ENCODE results near the gene MRPL48. TPM values are rescaled to one million over a fixed set of nuclear protein-coding genes. Genes with fewer than 3 reads are reported as not detected.
A peak's percentile ranks its signal among the peaks of the same experiment; 100 is the strongest.

The MRPL48 gene
- total and polyA plus RNA-seq, 4 donors: 37.5 to 58.5 (median 40.4) TPM

- H3K4me1 ChIP-seq (ENCODE audit: control insufficient read depth, insufficient read depth, low read length): peaks cover 11% of the 10 kb centered on the region
- H3K4me3 ChIP-seq (ENCODE audit: low read depth, low read length): no peak overlapping the region
- peaks cover under 1% of the 10 kb centered on the region for H3K36me3 ChIP-seq (ENCODE audit: control insufficient read depth, insufficient read depth, low read length)
- no peaks in the 10 kb centered on the region for H3K9me3 ChIP-seq (ENCODE audit: control insufficient read depth, insufficient read depth, low read length)
- DNase-seq (ENCODE audit: low read depth in 4 of 6, low spot score in 6 of 6): peak; percentile 10 to 75 (median 42)
- peak overlapping the region; percentile 75 for H3K27ac ChIP-seq (ENCODE audit: low read depth, low read length)
- H3K27me3 ChIP-seq (ENCODE audit: control insufficient read depth, insufficient read depth, low read length): no peaks in the 10 kb centered on the region
- 38% methylated on average over 1 of the region's 1 CpG for WGBS (ENCODE audit: insufficient coverage)
Measured at GRCh38 chr11:73856031-73856567, 68.4 kb downstream of the MRPL48 start.

- no peak overlapping the region for H3K4me3 ChIP-seq (ENCODE audit: low read depth, low read length)
- H3K4me1 ChIP-seq (ENCODE audit: control insufficient read depth, insufficient read depth, low read length): peaks cover 11% of the 10 kb centered on the region
- H3K36me3 ChIP-seq (ENCODE audit: control insufficient read depth, insufficient read depth, low read length): peaks cover 12% of the 10 kb centered on the region
- no peaks in the 10 kb centered on the region for H3K9me3 ChIP-seq (ENCODE audit: control insufficient read depth, insufficient read depth, low read length)
- no peaks in the 10 kb centered on the region for H3K27me3 ChIP-seq (ENCODE audit: control insufficient read depth, insufficient read depth, low read length)
- no peak overlapping the region for H3K27ac ChIP-seq (ENCODE audit: low read depth, low read length)
- WGBS (ENCODE audit: insufficient coverage): 93% methylated on average over 2 of the region's 2 CpGs
- no peak for DNase-seq (ENCODE audit: low read depth in 4 of 6, low spot score in 6 of 6)
Measured at GRCh38 chr11:73859671-73860070, 72.0 kb downstream of the MRPL48 start.

GRCh38 chr11:73860202-73860601, 72.5 kb downstream of the MRPL48 start:
- H3K27me3 ChIP-seq (ENCODE audit: control insufficient read depth, insufficient read depth, low read length): no peaks in the 10 kb centered on the region
- WGBS (ENCODE audit: insufficient coverage): 80% methylated on average over 2 of the region's 2 CpGs
- no peaks in the 10 kb centered on the region for H3K9me3 ChIP-seq (ENCODE audit: control insufficient read depth, insufficient read depth, low read length)
- DNase-seq (ENCODE audit: low read depth in 4 of 6, low spot score in 6 of 6): no peak
- H3K36me3 ChIP-seq (ENCODE audit: control insufficient read depth, insufficient read depth, low read length): peaks cover 15% of the 10 kb centered on the region
- H3K4me3 ChIP-seq (ENCODE audit: low read depth, low read length): no peak overlapping the region
- H3K4me1 ChIP-seq (ENCODE audit: control insufficient read depth, insufficient read depth, low read length): peaks cover 11% of the 10 kb centered on the region
- H3K27ac ChIP-seq (ENCODE audit: low read depth, low read length): no peak overlapping the region

- H3K27me3 ChIP-seq (ENCODE audit: control insufficient read depth, insufficient read depth, low read length): no peaks in the 10 kb centered on the region
- H3K27ac ChIP-seq (ENCODE audit: low read depth, low read length): no peak overlapping the region
- no peaks in the 10 kb centered on the region for H3K9me3 ChIP-seq (ENCODE audit: control insufficient read depth, insufficient read depth, low read length)
- H3K4me1 ChIP-seq (ENCODE audit: control insufficient read depth, insufficient read depth, low read length): no peaks in the 10 kb centered on the region
- DNase-seq (ENCODE audit: low read depth in 4 of 6, low spot score in 6 of 6): no peak
- 86% methylated on average over 2 of the region's 4 CpGs for whole genome bisulfite sequencing (ENCODE audit: insufficient coverage)
- H3K4me3 ChIP-seq (ENCODE audit: low read depth, low read length): no peak overlapping the region
- H3K36me3 ChIP-seq (ENCODE audit: control insufficient read depth, insufficient read depth, low read length): peaks cover 15% of the 10 kb centered on the region
Measured at GRCh38 chr11:73862986-73863385, 75.3 kb downstream of the MRPL48 start.

GRCh38 chr11:73866095-73866579, 78.5 kb downstream of the MRPL48 start:
- H3K27me3 ChIP-seq (ENCODE audit: control insufficient read depth, insufficient read depth, low read length): no peaks in the 10 kb centered on the region
- no peak for DNase-seq (ENCODE audit: low read depth in 4 of 6, low spot score in 6 of 6)
- WGBS (ENCODE audit: insufficient coverage): no CpG with 5 or more reads among the region's 5 CpGs
- H3K36me3 ChIP-seq (ENCODE audit: control insufficient read depth, insufficient read depth, low read length): peaks cover 17% of the 10 kb centered on the region
- H3K27ac ChIP-seq (ENCODE audit: low read depth, low read length): no peak overlapping the region
- no peaks in the 10 kb centered on the region for H3K4me1 ChIP-seq (ENCODE audit: control insufficient read depth, insufficient read depth, low read length)
- H3K9me3 ChIP-seq (ENCODE audit: control insufficient read depth, insufficient read depth, low read length): no peaks in the 10 kb centered on the region
- H3K4me3 ChIP-seq (ENCODE audit: low read depth, low read length): no peak overlapping the region

GRCh38 chr11:73866586-73866996, 78.9 kb downstream of the MRPL48 start:
- Histone ChIP-seq H3K27ac (ENCODE audit: low read depth, low read length) (no peak overlapping the region), H3K27me3 (ENCODE audit: control insufficient read depth, insufficient read depth, low read length) (no peaks in the 10 kb centered on the region), H3K36me3 (ENCODE audit: control insufficient read depth, insufficient read depth, low read length) (peaks cover 19% of the 10 kb centered on the region), H3K4me3 (ENCODE audit: low read depth, low read length) (no peak overlapping the region), H3K4me1 (ENCODE audit: control insufficient read depth, insufficient read depth, low read length) (no peaks in the 10 kb centered on the region), H3K9me3 (ENCODE audit: control insufficient read depth, insufficient read depth, low read length) (no peaks in the 10 kb centered on the region)
- no peak for DNase-seq (ENCODE audit: low read depth in 4 of 6, low spot score in 6 of 6)
- no CpG with 5 or more reads among the region's 2 CpGs for WGBS (ENCODE audit: insufficient coverage)

GRCh38 chr11:73869332-73869949, 81.8 kb downstream of the MRPL48 start:
- Histone ChIP-seq H3K4me1 (ENCODE audit: control insufficient read depth, insufficient read depth, low read length) (no peaks in the 10 kb centered on the region), H3K4me3 (ENCODE audit: low read depth, low read length) (no peak overlapping the region), H3K9me3 (ENCODE audit: control insufficient read depth, insufficient read depth, low read length) (no peaks in the 10 kb centered on the region), H3K27ac (ENCODE audit: low read depth, low read length) (no peak overlapping the region), H3K36me3 (ENCODE audit: control insufficient read depth, insufficient read depth, low read length) (peaks cover 31% of the 10 kb centered on the region), H3K27me3 (ENCODE audit: control insufficient read depth, insufficient read depth, low read length) (no peaks in the 10 kb centered on the region)
- no peak for DNase-seq (ENCODE audit: low read depth in 4 of 6, low spot score in 6 of 6)
- WGBS (ENCODE audit: insufficient coverage): 83% methylated on average over 1 of the region's 1 CpG

- no peak for DNase-seq (ENCODE audit: low read depth in 4 of 6, low spot score in 6 of 6)
- no peak overlapping the region for H3K4me3 ChIP-seq (ENCODE audit: low read depth, low read length)
- WGBS (ENCODE audit: insufficient coverage): 83% methylated on average over 1 of the region's 3 CpGs
- H3K9me3 ChIP-seq (ENCODE audit: control insufficient read depth, insufficient read depth, low read length): no peaks in the 10 kb centered on the region
- H3K27ac ChIP-seq (ENCODE audit: low read depth, low read length): no peak overlapping the region
- H3K4me1 ChIP-seq (ENCODE audit: control insufficient read depth, insufficient read depth, low read length): no peaks in the 10 kb centered on the region
- H3K27me3 ChIP-seq (ENCODE audit: control insufficient read depth, insufficient read depth, low read length): no peaks in the 10 kb centered on the region
- peaks cover 30% of the 10 kb centered on the region for H3K36me3 ChIP-seq (ENCODE audit: control insufficient read depth, insufficient read depth, low read length)
Measured at GRCh38 chr11:73870261-73870660, 82.6 kb downstream of the MRPL48 start.

GRCh38 chr11:73872749-73873357, 85.2 kb downstream of the MRPL48 start:
- H3K27ac ChIP-seq (ENCODE audit: low read depth, low read length): no peak overlapping the region
- H3K36me3 ChIP-seq (ENCODE audit: control insufficient read depth, insufficient read depth, low read length): peaks cover 30% of the 10 kb centered on the region
- peaks cover 9% of the 10 kb centered on the region for H3K4me1 ChIP-seq (ENCODE audit: control insufficient read depth, insufficient read depth, low read length)
- no peak for DNase-seq (ENCODE audit: low read depth in 4 of 6, low spot score in 6 of 6)
- H3K4me3 ChIP-seq (ENCODE audit: low read depth, low read length): no peak overlapping the region
- H3K27me3 ChIP-seq (ENCODE audit: control insufficient read depth, insufficient read depth, low read length): no peaks in the 10 kb centered on the region
- WGBS (ENCODE audit: insufficient coverage): 100% methylated on average over 5 of the region's 9 CpGs
- no peaks in the 10 kb centered on the region for H3K9me3 ChIP-seq (ENCODE audit: control insufficient read depth, insufficient read depth, low read length)

DNA sequence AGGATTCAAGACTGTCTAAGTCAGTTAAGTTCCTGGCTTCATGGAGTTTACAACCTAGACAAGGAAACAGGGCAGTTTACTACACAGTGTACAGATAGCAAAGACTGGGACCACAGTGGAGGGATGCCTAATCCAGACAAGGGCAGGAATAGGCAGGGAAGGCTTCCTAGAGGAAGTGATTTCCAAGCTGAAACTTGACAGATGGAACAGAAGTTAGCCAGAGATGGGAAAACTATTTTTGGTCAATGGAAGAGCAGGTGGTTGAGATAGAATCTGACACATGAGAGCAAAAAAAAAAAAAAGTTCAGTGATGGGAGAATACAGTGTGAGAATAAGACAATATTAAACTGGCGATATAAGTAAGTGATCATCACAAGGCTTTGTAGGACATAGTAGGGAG, 87.7 kb downstream of the MRPL48 start:
- no peak overlapping the region for H3K27ac ChIP-seq (ENCODE audit: low read depth, low read length)
- H3K4me3 ChIP-seq (ENCODE audit: low read depth, low read length): no peak overlapping the region
- H3K9me3 ChIP-seq (ENCODE audit: control insufficient read depth, insufficient read depth, low read length): no peaks in the 10 kb centered on the region
- no peak for DNase-seq (ENCODE audit: low read depth in 4 of 6, low spot score in 6 of 6)
- H3K27me3 ChIP-seq (ENCODE audit: control insufficient read depth, insufficient read depth, low read length): no peaks in the 10 kb centered on the region
- WGBS (ENCODE audit: insufficient coverage): 100% methylated on average over 1 of the region's 1 CpG
- peaks cover 9% of the 10 kb centered on the region for H3K4me1 ChIP-seq (ENCODE audit: control insufficient read depth, insufficient read depth, low read length)
- H3K36me3 ChIP-seq (ENCODE audit: control insufficient read depth, insufficient read depth, low read length): peaks cover 30% of the 10 kb centered on the region

Measured in spinal cord (tissue), 10 donors.